ENCODE data around the gene PDLIM4.
A peak's percentile ranks its signal among the peaks of the same experiment; 100 is the strongest.

PDLIM4 gene

DNA sequence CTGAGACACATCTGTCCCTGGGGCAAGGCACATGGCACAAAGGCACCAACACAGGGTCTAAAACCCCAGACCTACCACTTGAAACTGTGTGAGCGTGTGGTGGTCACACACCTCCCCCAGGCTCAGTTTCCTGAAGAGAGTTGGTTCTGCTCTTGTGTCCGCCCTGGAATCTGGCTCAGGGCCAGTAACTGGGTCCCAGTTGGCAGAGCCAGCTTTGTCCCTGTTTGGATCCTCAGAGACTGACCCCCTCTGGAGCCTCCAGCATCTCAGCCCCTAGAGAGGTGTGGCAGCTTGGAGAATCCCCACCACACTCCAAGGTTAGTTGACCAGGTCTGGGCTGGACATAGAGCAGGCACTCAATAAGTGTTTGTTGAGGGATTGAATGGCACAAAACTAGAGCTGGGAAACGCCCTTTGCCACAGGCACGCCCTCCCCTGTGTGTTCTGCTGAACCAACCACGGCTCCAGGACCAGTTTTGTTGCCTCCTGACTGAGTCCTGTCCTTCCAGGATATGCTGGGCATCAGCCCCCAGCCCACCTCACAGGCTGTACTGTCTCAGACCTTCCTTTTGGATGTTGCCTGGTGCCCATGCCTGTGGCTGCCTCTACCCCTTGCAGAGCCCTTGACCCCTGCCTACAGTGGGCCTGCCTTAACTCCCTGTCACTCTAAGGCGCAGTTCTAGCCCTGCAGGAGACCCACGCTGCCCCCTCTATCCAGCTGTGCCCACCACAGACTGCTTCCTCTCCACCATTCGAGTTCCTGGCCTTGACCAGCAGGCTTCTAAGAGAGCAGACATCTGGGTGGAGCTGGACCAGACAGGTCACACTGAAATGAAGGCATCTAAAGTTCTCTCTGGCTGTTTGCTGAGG, 3.8 kb upstream of the PDLIM4 start:
- DNase-seq (ENCODE audit: low read depth): no peak

DNA sequence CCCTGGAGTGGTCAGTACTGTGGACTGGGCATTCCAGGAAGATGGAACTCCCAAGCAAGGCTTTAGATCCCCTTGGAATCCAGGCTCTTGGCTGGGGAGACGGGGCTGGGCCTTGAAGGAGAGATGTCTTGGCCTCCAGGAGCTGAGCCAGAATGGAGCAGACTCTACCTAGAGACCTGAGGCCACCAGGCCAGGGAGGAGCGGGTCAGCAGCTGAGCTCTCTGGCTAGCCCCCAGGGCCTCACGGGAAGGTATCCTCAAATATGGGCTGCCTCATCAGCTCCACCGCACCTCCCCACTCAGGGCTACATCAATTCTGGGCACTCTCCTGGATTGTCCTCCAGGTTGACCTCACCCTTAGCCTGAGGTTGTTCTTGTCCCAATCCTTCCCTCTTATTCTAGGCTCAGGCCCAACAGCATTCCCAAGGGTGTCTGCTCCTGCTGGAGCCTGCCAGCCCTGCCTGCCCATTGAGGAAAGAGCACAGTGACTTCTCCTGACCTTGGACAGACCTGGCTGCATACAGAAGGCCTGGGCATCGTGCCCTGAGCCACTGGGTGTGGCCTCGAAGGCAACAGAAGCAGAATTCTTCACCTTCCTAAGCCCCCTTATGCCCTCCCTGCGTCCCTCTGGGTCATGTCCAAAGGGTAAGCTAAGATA, 3.0 kb upstream of the PDLIM4 start:
- no peak for DNase-seq (ENCODE audit: low read depth)

- DNase-seq (ENCODE audit: low read depth): no peak
These were observed 1.3 kb upstream of the PDLIM4 start for GRCh38 chr5:132256086-132256782.

DNA sequence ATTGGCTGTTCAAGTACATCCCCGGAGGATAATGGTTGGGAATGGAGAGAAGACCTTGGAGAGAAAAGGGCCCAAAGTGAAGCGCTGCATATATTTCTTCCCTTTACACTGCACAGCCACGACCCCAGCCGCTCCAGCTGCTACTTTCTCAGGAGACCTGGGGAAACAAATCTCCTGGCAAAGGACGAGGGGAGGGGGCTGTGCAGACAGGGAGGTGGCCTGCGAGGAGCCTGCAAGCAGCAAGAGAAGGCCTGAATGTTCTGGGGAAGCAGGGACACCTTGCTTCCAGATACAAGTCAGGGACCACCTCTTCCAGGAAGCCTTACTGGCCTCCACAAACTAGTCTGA, 739 bp upstream of the PDLIM4 start:
- no peak for DNase-seq (ENCODE audit: low read depth)

GRCh38 chr5:132258102-132259068, 889 bp downstream of the PDLIM4 start:
- no peak for DNase-seq (ENCODE audit: low read depth)

DNA sequence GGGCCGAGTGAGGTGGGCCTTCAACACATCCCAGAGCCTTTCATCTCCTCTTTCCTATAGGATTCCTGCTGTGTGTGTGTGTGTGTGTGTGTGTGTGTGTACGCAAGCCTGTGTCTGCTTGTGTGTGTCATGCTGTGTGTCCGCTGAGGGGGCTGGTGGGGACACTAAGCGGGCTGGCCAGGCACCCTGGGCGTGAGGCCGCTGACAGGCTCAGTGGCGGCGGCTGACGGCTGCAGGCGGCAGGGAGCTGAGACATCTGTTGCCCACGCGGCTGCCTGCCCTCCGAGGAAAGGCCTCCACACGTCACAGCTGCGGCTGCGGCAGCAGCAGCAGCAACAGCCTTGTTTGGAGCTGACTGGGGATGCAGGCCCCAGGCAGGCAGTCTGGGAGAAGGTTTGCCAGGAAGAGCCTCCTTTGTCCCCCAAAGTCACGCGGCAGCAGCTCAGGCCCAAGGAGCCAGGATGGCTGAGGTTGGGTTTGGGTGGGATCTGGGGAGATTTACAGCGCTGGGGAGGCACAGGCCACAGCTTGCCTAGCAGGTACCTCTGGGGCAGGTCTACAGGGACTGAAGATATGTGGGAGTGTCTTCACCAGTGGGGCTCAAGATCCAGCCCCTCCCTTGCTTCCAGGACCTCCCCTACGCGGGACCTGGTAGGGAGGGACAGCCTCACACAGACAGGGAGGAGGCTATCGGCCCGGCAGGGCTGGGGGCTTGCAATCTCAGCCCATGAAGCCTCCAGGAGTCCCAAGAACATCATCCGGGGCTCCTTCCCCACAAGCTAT, 1.8 kb downstream of the PDLIM4 start:
- no peak for DNase-seq (ENCODE audit: low read depth)

DNA sequence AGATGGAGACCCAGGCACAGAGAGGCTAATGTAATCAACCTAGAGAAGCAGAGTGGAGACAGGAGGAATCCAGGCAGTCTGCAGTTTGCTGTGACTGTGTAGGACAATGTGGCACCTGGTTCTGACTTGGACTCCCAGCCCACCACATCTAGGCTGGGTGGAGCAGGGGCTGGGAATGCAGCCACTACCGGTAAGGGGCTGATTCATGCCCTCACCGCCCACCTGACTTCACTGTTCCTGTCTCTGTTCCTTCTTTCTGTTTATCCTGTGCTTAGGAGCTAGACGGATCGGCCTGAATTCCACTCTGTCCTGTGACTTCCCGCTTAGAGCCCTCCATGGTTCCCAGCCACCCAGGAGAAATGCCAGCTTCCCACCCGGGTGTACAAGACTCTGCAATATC, 2.6 kb downstream of the PDLIM4 start:
- no peak for DNase-seq (ENCODE audit: low read depth)

GRCh38 chr5:132260714-132261551, 3.4 kb downstream of the PDLIM4 start:
- DNase-seq (ENCODE audit: low read depth): peak; percentile 87

- DNase-seq (ENCODE audit: low read depth): no peak
These were observed 4.7 kb downstream of the PDLIM4 start for GRCh38 chr5:132261881-132262845.

- no peak for DNase-seq (ENCODE audit: low read depth)
These were observed 5.5 kb downstream of the PDLIM4 start for GRCh38 chr5:132262882-132263547.

GRCh38 chr5:132263548-132264261, 6.2 kb downstream of the PDLIM4 start:
- DNase-seq (ENCODE audit: low read depth): no peak

DNA sequence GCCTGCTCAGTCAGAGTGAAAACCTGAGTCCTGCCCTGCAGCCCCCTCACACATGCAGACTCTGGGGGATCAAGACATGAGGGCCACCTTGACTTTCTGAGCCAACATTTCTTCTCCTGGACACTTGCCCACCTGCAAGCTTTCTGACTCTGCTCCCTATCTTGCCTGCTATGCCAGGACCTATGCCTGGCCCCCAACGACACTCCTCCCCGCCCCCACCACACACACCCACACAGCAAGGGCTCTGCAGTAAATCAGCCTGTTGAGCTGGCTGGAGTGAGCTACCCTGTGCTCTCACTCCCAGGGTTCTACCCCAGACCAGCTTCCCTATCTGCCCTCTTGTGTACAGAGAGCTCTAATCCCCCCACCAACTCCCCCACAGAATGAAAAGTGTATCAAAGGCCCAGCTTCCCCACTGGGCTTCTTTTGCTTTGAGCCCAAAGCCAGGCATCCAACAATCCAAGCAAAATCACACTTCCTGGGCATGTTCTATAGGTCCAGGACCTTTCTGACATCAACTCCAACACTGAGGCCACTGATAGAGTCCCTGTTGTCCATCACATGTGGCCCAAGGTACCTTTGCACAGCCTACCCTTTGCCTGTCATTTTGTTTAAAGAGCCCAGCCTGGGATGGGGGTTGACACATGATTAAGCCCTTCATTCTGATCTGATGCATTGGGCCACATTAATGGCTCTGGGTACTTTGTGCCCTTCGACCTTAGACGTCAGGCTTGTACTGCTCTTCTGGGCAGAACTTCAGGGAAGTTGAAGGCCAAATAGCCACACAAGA, 7.2 kb downstream of the PDLIM4 start:
- no peak for DNase-seq (ENCODE audit: low read depth)

DNA sequence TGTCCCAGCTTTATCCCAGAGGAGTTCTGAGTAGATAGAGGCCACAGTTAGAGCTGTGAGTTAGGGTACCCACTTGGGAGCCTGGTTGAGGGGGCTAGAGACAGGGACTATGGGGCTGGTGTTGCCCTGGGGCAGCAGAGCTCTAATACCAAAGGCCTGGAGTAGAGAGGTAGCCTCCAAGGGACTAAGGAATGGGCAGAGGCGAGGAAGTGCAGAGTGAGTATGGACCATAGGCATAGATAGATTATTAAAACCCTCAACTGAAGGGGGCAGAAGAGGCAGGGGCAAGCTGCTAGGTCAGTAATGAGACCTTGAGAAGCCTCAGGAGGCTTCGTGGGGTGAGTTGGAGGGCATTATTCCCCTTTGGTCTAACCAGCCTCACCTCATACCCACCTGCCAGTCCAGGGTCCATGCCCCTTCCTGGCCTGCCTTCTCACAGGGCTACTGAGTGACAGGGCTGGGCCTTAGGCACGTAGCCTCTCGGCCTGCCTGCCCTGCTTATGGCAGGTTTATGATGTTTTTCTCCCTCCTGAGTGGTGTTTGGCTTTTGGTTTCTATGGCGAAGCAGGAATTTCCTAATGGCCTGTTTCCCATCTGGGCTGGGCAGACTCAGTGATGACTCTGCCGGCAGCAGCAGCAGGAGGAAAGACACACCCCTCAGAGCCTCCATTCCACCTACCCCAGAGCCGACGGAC, 8.0 kb downstream of the PDLIM4 start:
- DNase-seq (ENCODE audit: low read depth): peak; percentile 76

DNA sequence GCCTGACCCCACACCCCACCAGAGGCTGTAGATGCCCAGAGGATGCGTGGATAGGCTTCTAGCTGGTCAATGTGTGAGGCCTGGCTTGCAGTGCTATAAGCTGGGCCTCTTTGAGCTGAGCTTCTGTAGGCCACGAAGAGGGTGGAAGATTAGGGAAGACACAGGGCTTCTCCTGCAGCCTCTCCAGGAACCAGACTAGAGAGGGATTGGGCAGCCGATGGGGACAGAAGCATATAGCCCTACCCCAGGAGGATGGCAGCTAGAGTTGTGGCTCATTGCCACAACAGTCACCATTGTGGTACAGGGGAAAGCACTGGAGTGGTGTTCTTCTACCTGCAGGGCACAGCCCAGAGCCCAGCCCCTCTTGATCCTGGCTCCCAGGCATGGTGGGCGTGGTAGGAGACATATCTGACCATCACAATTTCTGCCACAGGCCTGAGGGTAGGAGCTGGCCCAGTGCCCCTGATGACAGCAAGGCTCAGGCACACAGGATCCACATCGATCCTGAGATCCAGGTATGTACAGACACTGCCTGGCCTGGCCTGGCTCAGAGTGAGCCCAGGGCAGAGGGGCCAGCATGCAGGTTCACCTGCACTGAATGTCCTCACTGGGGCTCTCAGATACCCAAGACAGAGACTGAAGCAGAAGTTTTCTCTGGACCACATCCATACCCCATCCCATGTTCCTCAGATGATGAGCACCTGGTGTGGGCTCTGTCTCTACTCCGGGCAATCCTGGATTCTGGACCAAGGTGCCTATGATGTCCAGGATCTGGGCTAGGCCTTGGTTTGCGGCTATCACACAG, 8.7 kb downstream of the PDLIM4 start:
- no peak for DNase-seq (ENCODE audit: low read depth)

GRCh38 chr5:132266836-132267160, 9.3 kb downstream of the PDLIM4 start:
- no peak for DNase-seq (ENCODE audit: low read depth)
